Endothelial cell of umbilical vein (primary cell): ENCODE measurements around the gene DCAF11. TPM values are rescaled to one million over a fixed set of nuclear protein-coding genes. Genes with fewer than 3 reads are reported as not detected.

Source experiments
- BruUV-seq: library from RNA; stranded (reverse); fragments of 400-500 nt; replicated peaks from 2 replicates; lab custom pipeline; 2021; lab: Mats Ljungman, UMichigan
- CTCF ChIA-PET: fragments of 300-600, 350-600 bp; sonication (Branson Sonifier 250); formaldehyde crosslinking; loops from one replicate; lab custom pipeline; 2021; ENCODE audit warnings: antibody characterized with exemption, inconsistent platforms; lab: Charles Lee
- POLR2A ChIA-PET: fragments of 300-600, 350-600 bp; sonication (Branson Sonifier 250); formaldehyde crosslinking; loops from one replicate; lab custom pipeline; 2021; ENCODE audit warnings: antibody characterized with exemption, inconsistent platforms; lab: Charles Lee
- DNase-seq: peaks from one replicate; pipeline ENCODE4 v3.0.0-alpha.2; 2011; ENCODE audit warnings: low read depth, low spot score
- FAIRE-seq: peaks from 2 replicates; lab custom pipeline; 2011; peaks lifted over from hg19 to GRCh38; lab: Jason Lieb, UNC
- H2AFZ ChIP-seq: 2 replicates; pipeline ENCODE4 v1.6.0; 2012; ENCODE audit warnings: low read depth, low read length, control low read depth, inconsistent platforms
- H3K27ac ChIP-seq: 2 replicates; pipeline ENCODE4 v1.5.1; 2011; ENCODE audit warnings: low read depth, mild to moderate bottlenecking, control low read depth, low read length, moderate library complexity; ENCODE audit not compliant: insufficient read depth
- H3K27me3 ChIP-seq, 2 experiments: 2 replicates each; pipeline versions ENCODE4 v1.6.0 to v1.6.1; 2011; ENCODE audit warnings: low read length in 2 of 2, mixed read lengths in 1 of 2; ENCODE audit not compliant: control insufficient read depth in 2 of 2, insufficient read depth in 2 of 2
- H3K36me3 ChIP-seq, 2 experiments: 2 replicates in 1 of 2; 3 replicates in 1 of 2; pipeline ENCODE4 v1.5.1; 2011; ENCODE audit warnings: low read length in 2 of 2, mild to moderate bottlenecking in 1 of 2, moderate library complexity in 1 of 2; ENCODE audit not compliant: control insufficient read depth in 2 of 2, insufficient read depth in 2 of 2; ENCODE audit errors: extremely low read depth in 1 of 2
- H3K4me1 ChIP-seq: 3 replicates; pipeline ENCODE4 v1.5.1; 2011; ENCODE audit warnings: mild to moderate bottlenecking, low read length; ENCODE audit not compliant: control insufficient read depth, insufficient read depth; ENCODE audit errors: extremely low read depth
- H3K4me2 ChIP-seq: 2 replicates; pipeline ENCODE4 v1.6.1; 2011; ENCODE audit warnings: low read length, control low read depth, mixed read lengths; ENCODE audit not compliant: insufficient read depth
- H3K4me3 ChIP-seq, 3 experiments: fragments of 200-600 bp in 1 of 3; sonication (generic), shearing (Covaris generic) in 1 of 3; replicated peaks in 1 of 3; 2 replicates each; pipeline ENCODE4 v1.5.1; 2011 to 2016; ENCODE audit warnings: control low read depth in 3 of 3, low read length in 3 of 3, mild to moderate bottlenecking in 2 of 3, inconsistent platforms in 1 of 3, low read depth in 1 of 3, moderate library complexity in 1 of 3; ENCODE audit not compliant: insufficient read depth in 1 of 3
- H3K79me2 ChIP-seq: 2 replicates; pipeline ENCODE4 v1.6.0; 2012; ENCODE audit warnings: low read length, inconsistent platforms; ENCODE audit not compliant: control insufficient read depth, insufficient read depth
- H3K9ac ChIP-seq: replicated peaks from 2 replicates; pipeline ENCODE3; 2011; ENCODE audit warnings: low read length, control low read depth; ENCODE audit not compliant: insufficient read depth; ENCODE audit errors: extremely low read depth
- H3K9me1 ChIP-seq: replicated peaks from 3 replicates; pipeline ENCODE4 v1.6.0; 2011; ENCODE audit warnings: mild to moderate bottlenecking, low read length; ENCODE audit not compliant: control insufficient read depth, insufficient read depth; ENCODE audit errors: extremely low read depth
- H3K9me3 ChIP-seq: replicated peaks from 2 replicates; pipeline ENCODE4 v1.5.1; 2012; ENCODE audit warnings: low read length, inconsistent platforms; ENCODE audit not compliant: control insufficient read depth, insufficient read depth
- H4K20me1 ChIP-seq: replicated peaks from 2 replicates; pipeline ENCODE3; 2011; ENCODE audit warnings: mild to moderate bottlenecking, low read length; ENCODE audit not compliant: control insufficient read depth, insufficient read depth; ENCODE audit errors: extremely low read depth
- EZH2 ChIP-seq: IDR thresholded peaks from 2 replicates; pipeline ENCODE4 v1.6.1; 2012; ENCODE audit warnings: borderline replicate concordance, low read depth, mild to moderate bottlenecking, moderate library complexity, low read length, inconsistent platforms; ENCODE audit not compliant: severe bottlenecking
- FOS ChIP-seq: IDR thresholded peaks from 2 replicates; pipeline ENCODE4 v1.6.1; 2011; ENCODE audit warnings: mild to moderate bottlenecking, low read length, moderate library complexity, borderline replicate concordance; ENCODE audit not compliant: insufficient read depth
- GATA2 ChIP-seq: IDR thresholded peaks from 2 replicates; pipeline ENCODE4 v1.7.0; 2011; ENCODE audit warnings: low read depth, mild to moderate bottlenecking, moderate library complexity, mixed read lengths, low read length; ENCODE audit not compliant: insufficient read length, insufficient read depth
- JUN ChIP-seq: IDR thresholded peaks from 2 replicates; pipeline ENCODE4 v1.6.1; 2011; ENCODE audit warnings: borderline replicate concordance, low read depth; ENCODE audit not compliant: insufficient read length, insufficient read depth
- MYC ChIP-seq: IDR thresholded peaks from one replicate; pipeline ENCODE4 v1.6.1; 2011; ENCODE audit warnings: mild to moderate bottlenecking, low read depth, low read length
- POLR2A ChIP-seq: IDR thresholded peaks from 2 replicates; pipeline ENCODE4 v1.6.1; 2012; ENCODE audit warnings: low read depth, mild to moderate bottlenecking, control low read depth, low read length
- POLR2AphosphoS5 ChIP-seq: IDR thresholded peaks from 2 replicates; pipeline ENCODE4 v1.6.1; 2012; ENCODE audit warnings: low read depth, mild to moderate bottlenecking, control low read depth, low read length, moderate library complexity; ENCODE audit not compliant: insufficient read depth
- dilution Hi-C: fragments of 300-500 bp; cut with MboI; formaldehyde crosslinking; loops from one replicate; pipeline ENCODE4 v1.15.0; 2019; ENCODE audit warnings: low sequenced_read_pairs; ENCODE audit not compliant: extremely low pct_ligation_motif_present
- intact Hi-C: fragments of 100-400 bp; cut with micrococcal nuclease; formaldehyde crosslinking; loops from one replicate; pipeline ENCODE4 v1.10.0; 2022
- polyA plus RNA-seq, 4 experiments: library from polyadenylated mRNA; depleted of rRNA in 3 of 4; stranded (reverse) in 3 of 4; unstranded in 1 of 4; fragments of >200 nt; gene quantifications; 2 replicates each; pipeline versions ENCODE4 v1.2.1 to v1.2.3, GENCODE V29; 2011 to 2012; ENCODE audit warnings: missing spikeins in 1 of 4
- total RNA-seq: library from RNA; stranded (reverse); gene quantifications from 2 replicates; pipeline ENCODE4 v1.2.3, GENCODE V29; 2021
- TF ChIP-seq, protein P1 (sequence below), 2 donors: IDR thresholded peaks; 1 replicate in 1 of 2; 2 replicates in 1 of 2; pipeline ENCODE4 v1.5.1; 2011; ENCODE audit warnings: low read length in 2 of 2, mild to moderate bottlenecking in 2 of 2, moderate library complexity in 2 of 2, control low read depth in 1 of 2, inconsistent platforms in 1 of 2, low read depth in 1 of 2; ENCODE audit not compliant: insufficient read depth in 1 of 2; ENCODE audit errors: extremely low read depth in 1 of 2
- TF ChIP-seq, protein P2 (sequence below): IDR thresholded peaks from 2 replicates; pipeline ENCODE4 v1.6.1; 2011; ENCODE audit not compliant: insufficient read depth, insufficient read length

The DCAF11 gene
- total and polyA plus RNA-seq, 2 donors (not counting 3 experiments of a cell fraction or from before 2014, with no cell fraction given) = 37.3 to 38.5 TPM

DNA sequence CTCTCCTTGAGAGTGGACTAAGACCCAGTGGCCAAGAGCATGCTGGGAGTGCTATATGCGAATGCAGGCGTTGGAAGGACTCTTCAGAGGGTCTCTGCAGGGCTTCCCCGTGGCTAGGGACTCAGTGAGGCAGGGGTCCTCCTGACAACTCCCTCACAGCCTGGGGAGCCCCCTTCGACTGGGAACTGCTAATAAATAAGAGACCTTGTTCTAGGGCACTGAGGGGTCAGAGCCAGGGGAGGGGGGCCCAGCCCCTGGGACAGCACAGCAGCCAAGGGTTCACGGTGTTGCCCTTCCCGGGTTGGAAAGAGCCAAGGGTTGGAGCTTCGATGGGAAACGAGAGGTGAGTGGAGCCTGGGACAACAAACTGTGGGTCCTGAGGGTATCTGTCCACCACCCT is 49.2 kb upstream of the DCAF11 start:
- no peak for DNase-seq
- H3K36me3 ChIP-seq = no peaks in the 10 kb centered on the region
- intact Hi-C loops (no loop called here), dilution Hi-C loops (no loop called here)
- H3K9me1 ChIP-seq = no peaks in the 10 kb centered on the region
- H2AFZ ChIP-seq = no peak overlapping the region
- H3K9ac ChIP-seq = no peak overlapping the region
- TF ChIP-seq GATA2 = no peak
- no peak for TF ChIP-seq EZH2
- no peak for TF ChIP-seq POLR2A
- TF ChIP-seq, protein P1, sequence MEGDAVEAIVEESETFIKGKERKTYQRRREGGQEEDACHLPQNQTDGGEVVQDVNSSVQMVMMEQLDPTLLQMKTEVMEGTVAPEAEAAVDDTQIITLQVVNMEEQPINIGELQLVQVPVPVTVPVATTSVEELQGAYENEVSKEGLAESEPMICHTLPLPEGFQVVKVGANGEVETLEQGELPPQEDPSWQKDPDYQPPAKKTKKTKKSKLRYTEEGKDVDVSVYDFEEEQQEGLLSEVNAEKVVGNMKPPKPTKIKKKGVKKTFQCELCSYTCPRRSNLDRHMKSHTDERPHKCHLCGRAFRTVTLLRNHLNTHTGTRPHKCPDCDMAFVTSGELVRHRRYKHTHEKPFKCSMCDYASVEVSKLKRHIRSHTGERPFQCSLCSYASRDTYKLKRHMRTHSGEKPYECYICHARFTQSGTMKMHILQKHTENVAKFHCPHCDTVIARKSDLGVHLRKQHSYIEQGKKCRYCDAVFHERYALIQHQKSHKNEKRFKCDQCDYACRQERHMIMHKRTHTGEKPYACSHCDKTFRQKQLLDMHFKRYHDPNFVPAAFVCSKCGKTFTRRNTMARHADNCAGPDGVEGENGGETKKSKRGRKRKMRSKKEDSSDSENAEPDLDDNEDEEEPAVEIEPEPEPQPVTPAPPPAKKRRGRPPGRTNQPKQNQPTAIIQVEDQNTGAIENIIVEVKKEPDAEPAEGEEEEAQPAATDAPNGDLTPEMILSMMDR (IDR thresholded peaks at IDR 0.05; ENCODE audit: extremely low read depth in 1 of 2, insufficient read depth in 1 of 2, low read depth in 1 of 2, low read length in 2 of 2) = no peak
- TF ChIP-seq, protein P2, sequence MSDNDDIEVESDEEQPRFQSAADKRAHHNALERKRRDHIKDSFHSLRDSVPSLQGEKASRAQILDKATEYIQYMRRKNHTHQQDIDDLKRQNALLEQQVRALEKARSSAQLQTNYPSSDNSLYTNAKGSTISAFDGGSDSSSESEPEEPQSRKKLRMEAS = no peak
- TF ChIP-seq JUN = no peak
- TF ChIP-seq POLR2AphosphoS5 = no peak
- TF ChIP-seq FOS = no peak
- no peak for TF ChIP-seq MYC
- H3K4me3 ChIP-seq = no peak overlapping the region
- no peak overlapping the region for H3K27ac ChIP-seq
- H3K79me2 ChIP-seq = no peaks in the 10 kb centered on the region
- ChIA-PET CTCF (interaction anchor here (1.0 to 5.5 kb wide), 5 partner anchors 8 to 44 kb away, joined by 3 to 36 read pairs (median 5); no protein-coding TSS in a partner anchor), POLR2A (no interaction called here)
- H3K27me3 ChIP-seq = peaks cover 0 to 1% of the 10 kb centered on the region in 2 experiments
- no peaks in the 10 kb centered on the region for H3K9me3 ChIP-seq
- H3K4me1 ChIP-seq = no peaks in the 10 kb centered on the region
- BruUV-seq = no TSS peak
- no peak overlapping the region for H3K4me2 ChIP-seq
- H4K20me1 ChIP-seq = no peaks in the 10 kb centered on the region
- FAIRE-seq = no peak
